ENCODE results near the gene ATXN10. TPM values are rescaled to one million over a fixed set of nuclear protein-coding genes. Genes with fewer than 3 reads are reported as not detected.

The ATXN10 gene
- total RNA-seq, 1 experiment from 2014 or later: 135 TPM

- TF ChIP-seq EZH2 (IDR thresholded peaks at IDR 0.05): no peak
- TF ChIP-seq EZH2phosphoT487 (IDR thresholded peaks at IDR 0.05; ENCODE audit: borderline replicate concordance): no peak
Observed at GRCh38 chr22:45650721-45651120, 20.9 kb upstream of the ATXN10 start (continued).

DNA sequence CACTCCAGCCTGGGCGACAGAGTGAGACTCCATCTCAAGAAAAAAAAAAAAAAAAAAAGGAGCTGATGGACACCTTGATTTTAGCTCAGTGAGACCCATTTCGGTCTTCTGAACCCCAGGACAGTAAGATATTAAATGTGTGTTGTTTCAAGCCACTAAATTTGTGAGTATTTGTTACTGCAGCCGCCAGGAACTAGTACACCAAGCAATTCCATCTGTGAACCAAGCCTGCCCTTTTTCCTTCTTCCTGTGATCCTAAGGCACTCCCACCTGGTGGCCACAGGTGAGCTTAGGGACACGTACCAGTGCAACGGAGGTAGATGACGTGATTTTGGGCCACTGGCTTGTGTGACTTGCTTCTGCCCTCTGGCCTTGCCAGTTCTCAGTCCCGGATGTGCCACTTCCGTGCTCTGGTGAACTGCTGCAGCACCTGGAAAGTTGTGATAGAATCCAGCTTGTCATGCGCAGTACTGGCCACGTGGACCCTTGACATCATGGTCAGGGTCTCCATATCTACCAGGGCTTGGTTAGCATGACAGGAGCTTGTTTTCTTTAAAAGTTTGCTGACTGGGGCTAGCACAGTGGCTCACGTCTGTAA is 19.6 kb upstream of the ATXN10 start:
- CTCF ChIA-PET: no interaction called here
- H3K79me2 ChIP-seq (ENCODE audit: insufficient read depth, low read length): no peaks in the 10 kb centered on the region
- H3K9ac ChIP-seq (ENCODE audit: low read length): no peak overlapping the region
- no peak for TF ChIP-seq REST (IDR thresholded peaks at IDR 0.05; ENCODE audit: low read depth)
- TF ChIP-seq SP1 (IDR thresholded peaks at IDR 0.05; ENCODE audit: low read depth): no peak
- TF ChIP-seq, protein P1, sequence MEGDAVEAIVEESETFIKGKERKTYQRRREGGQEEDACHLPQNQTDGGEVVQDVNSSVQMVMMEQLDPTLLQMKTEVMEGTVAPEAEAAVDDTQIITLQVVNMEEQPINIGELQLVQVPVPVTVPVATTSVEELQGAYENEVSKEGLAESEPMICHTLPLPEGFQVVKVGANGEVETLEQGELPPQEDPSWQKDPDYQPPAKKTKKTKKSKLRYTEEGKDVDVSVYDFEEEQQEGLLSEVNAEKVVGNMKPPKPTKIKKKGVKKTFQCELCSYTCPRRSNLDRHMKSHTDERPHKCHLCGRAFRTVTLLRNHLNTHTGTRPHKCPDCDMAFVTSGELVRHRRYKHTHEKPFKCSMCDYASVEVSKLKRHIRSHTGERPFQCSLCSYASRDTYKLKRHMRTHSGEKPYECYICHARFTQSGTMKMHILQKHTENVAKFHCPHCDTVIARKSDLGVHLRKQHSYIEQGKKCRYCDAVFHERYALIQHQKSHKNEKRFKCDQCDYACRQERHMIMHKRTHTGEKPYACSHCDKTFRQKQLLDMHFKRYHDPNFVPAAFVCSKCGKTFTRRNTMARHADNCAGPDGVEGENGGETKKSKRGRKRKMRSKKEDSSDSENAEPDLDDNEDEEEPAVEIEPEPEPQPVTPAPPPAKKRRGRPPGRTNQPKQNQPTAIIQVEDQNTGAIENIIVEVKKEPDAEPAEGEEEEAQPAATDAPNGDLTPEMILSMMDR (IDR thresholded peaks at IDR 0.05 in 2 of 3, conservative IDR thresholded peaks at IDR 0.05 in 1 of 3; ENCODE audit: borderline replicate concordance in 1 of 3, insufficient read depth in 1 of 3, low read depth in 2 of 3, low read length in 2 of 3): no peak
- no peak overlapping the region for H3K4me3 ChIP-seq (replicated peaks in 1 of 2; ENCODE audit: low read depth in 1 of 2, low read length in 2 of 2)
- H2AFZ ChIP-seq (ENCODE audit: low read depth, low read length, poor library complexity, severe bottlenecking): no peak overlapping the region
- RAD21 ChIA-PET (ENCODE audit: low non-redundant PET in 1 of 2, low total read pairs in 2 of 2, uncharacterized antibody in 2 of 2, unreplicated experiment in 2 of 2): no interaction called here
- POLR2A ChIA-PET: no interaction called here
- BruUV-seq (replicated peaks): no TSS peak
- ATAC-seq: no peak
- H3K36me3 ChIP-seq (ENCODE audit: control insufficient read depth in 1 of 2, insufficient read depth in 2 of 2, low read length in 2 of 2): no peaks in the 10 kb centered on the region
- H3K9me3 ChIP-seq (ENCODE audit: control insufficient read depth in 1 of 2, insufficient read depth in 1 of 2, low read depth in 1 of 2, low read length in 2 of 2): no peaks in the 10 kb centered on the region
- H3K4me1 ChIP-seq (ENCODE audit: control insufficient read depth in 1 of 2, insufficient read depth in 2 of 2, low read length in 2 of 2): no peaks in the 10 kb centered on the region
- no peak overlapping the region for H3K4me2 ChIP-seq (ENCODE audit: low read length)
- no peak for DNase-seq (ENCODE audit: low read depth, low spot score)
- H3K9me2 ChIP-seq (ENCODE audit: insufficient read depth): no peaks in the 10 kb centered on the region
- no peaks in the 10 kb centered on the region for H4K20me1 ChIP-seq (ENCODE audit: insufficient read depth)
- intact Hi-C loops (cut with micrococcal nuclease): loop anchor here (10.0 kb wide), 1 partner anchor 183 kb away; no protein-coding TSS in a partner anchor
- H3K27ac ChIP-seq (ENCODE audit: low read depth, low read length): no peak overlapping the region
- no peaks in the 10 kb centered on the region for H3K27me3 ChIP-seq (ENCODE audit: insufficient read depth, low read length)
